Lower lobe of right lung (tissue), 2 donors: ENCODE results near the gene PDLIM4. TPM values are rescaled to one million over a fixed set of nuclear protein-coding genes. Genes with fewer than 3 reads are reported as not detected.

Experiments
- ATAC-seq, 2 donors: fragments of 200-7000 bp; cut with Tn5 transposase; one replicate each; pipeline ENCODE4 v1.9.1; 2020 to 2022; ENCODE audit warnings: mild to moderate bottlenecking in 2 of 2, moderate library complexity in 2 of 2
- DNase-seq: peaks from one replicate; pipeline ENCODE4 v3.0.0-alpha.2; 2020
- H3K27ac ChIP-seq: fragments of 200-600 bp; one replicate; pipeline ENCODE4 v1.8.0; 2022
- H3K27me3 ChIP-seq: fragments of 200-600 bp; one replicate; pipeline ENCODE4 v1.8.0; 2022; ENCODE audit warnings: low read depth
- H3K36me3 ChIP-seq: fragments of 200-600 bp; one replicate; pipeline ENCODE4 v1.8.0; 2022; ENCODE audit warnings: mild to moderate bottlenecking
- H3K4me1 ChIP-seq: fragments of 200-600 bp; one replicate; pipeline ENCODE4 v1.8.0; 2022
- H3K4me3 ChIP-seq: fragments of 200-600 bp; one replicate; pipeline ENCODE4 v1.8.0; 2022; ENCODE audit warnings: mild to moderate bottlenecking
- H3K9me3 ChIP-seq: fragments of 200-600 bp; one replicate; pipeline ENCODE4 v1.8.0; 2022
- intact Hi-C: fragments of 100-400 bp; cut with DNase I; formaldehyde crosslinking; loops from one replicate; pipeline ENCODE4 v1.11.0; 2022
- total RNA-seq: library from RNA; stranded (reverse); fragmentation: NEBNext Ultra II Directional; extraction: Animal tissue kit (Norgen Biotek cat#: 25700); gene quantifications from one replicate; pipeline ENCODE4 v1.2.1, GENCODE V29; 2021
- TF ChIP-seq, protein P1 (sequence below): fragments of 200-600 bp; IDR thresholded peaks from one replicate; pipeline ENCODE4 v1.8.0; 2022; ENCODE audit warnings: antibody characterized with exemption, mild to moderate bottlenecking
- donor health status: DM: no; HTN: yes; CAD: no; lungs with severe emphysema.

The PDLIM4 gene
- total RNA-seq, 1 donor from 2014 or later = 6.7 TPM

DNA sequence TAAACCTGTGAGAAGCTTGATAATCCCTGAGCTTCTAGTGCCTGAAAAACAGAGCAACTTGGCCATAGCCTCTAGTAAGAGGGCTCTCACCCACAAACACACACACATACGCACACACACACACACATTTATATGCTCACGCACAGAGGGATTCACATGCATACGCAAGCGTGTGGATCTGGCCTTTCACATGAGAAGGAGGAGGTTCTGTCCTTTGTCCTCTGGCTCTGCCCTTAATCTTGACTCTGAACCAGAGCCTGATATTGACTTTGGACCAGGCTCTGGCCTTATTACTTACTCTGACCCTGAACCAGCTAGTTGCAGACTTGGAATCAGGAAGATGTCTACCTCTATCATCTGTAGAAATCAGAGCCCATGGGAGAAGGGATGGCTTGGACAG is 19.8 kb upstream of the PDLIM4 start:
- Histone ChIP-seq H3K27me3 (no peaks in the 10 kb centered on the region), H3K4me1 (no peaks in the 10 kb centered on the region), H3K27ac (no peak overlapping the region), H3K4me3 (no peak overlapping the region), H3K9me3 (no peaks in the 10 kb centered on the region), H3K36me3 (no peaks in the 10 kb centered on the region)
- DNase-seq = no peak
- TF ChIP-seq, protein P1, sequence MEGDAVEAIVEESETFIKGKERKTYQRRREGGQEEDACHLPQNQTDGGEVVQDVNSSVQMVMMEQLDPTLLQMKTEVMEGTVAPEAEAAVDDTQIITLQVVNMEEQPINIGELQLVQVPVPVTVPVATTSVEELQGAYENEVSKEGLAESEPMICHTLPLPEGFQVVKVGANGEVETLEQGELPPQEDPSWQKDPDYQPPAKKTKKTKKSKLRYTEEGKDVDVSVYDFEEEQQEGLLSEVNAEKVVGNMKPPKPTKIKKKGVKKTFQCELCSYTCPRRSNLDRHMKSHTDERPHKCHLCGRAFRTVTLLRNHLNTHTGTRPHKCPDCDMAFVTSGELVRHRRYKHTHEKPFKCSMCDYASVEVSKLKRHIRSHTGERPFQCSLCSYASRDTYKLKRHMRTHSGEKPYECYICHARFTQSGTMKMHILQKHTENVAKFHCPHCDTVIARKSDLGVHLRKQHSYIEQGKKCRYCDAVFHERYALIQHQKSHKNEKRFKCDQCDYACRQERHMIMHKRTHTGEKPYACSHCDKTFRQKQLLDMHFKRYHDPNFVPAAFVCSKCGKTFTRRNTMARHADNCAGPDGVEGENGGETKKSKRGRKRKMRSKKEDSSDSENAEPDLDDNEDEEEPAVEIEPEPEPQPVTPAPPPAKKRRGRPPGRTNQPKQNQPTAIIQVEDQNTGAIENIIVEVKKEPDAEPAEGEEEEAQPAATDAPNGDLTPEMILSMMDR = no peak
- intact Hi-C loops = no loop called here
- no peak for ATAC-seq

DNA sequence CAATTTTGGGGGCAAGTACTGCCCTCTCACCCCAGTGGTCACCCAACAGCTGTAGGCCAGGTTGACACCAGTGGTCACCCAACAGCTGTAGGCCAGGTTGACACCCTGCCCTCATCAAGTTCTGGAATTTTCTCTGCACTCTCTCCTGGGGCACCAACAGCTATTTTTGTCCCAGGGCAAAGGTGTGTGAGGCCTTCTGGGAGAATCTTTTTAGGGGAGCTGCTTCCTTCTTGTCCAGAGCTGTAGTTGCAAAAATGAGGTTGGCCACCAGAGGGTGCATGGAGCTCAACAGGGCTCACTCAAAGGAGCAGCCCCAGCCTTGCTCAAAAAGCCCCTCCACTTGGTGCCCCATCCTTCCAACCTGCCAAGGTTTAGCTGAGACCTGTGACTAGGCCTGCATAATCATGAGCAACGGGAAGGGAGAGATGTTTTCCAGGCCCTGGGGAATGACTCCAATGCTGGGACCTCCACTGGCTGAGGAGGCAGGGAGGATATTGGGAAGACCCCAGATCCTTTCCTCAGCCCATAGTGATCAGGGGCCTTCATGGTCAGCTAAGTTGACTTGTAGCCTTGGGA is 19.2 kb upstream of the PDLIM4 start:
- Histone ChIP-seq H3K27ac (no peak overlapping the region), H3K4me3 (no peak overlapping the region), H3K27me3 (no peaks in the 10 kb centered on the region), H3K36me3 (no peaks in the 10 kb centered on the region), H3K9me3 (no peaks in the 10 kb centered on the region), H3K4me1 (no peaks in the 10 kb centered on the region)
- TF ChIP-seq, protein P1 = peak; percentile 83
- DNase-seq (peak; percentile 71), ATAC-seq (peak; percentile 78 to 83)
- intact Hi-C loops = no loop called here

DNA sequence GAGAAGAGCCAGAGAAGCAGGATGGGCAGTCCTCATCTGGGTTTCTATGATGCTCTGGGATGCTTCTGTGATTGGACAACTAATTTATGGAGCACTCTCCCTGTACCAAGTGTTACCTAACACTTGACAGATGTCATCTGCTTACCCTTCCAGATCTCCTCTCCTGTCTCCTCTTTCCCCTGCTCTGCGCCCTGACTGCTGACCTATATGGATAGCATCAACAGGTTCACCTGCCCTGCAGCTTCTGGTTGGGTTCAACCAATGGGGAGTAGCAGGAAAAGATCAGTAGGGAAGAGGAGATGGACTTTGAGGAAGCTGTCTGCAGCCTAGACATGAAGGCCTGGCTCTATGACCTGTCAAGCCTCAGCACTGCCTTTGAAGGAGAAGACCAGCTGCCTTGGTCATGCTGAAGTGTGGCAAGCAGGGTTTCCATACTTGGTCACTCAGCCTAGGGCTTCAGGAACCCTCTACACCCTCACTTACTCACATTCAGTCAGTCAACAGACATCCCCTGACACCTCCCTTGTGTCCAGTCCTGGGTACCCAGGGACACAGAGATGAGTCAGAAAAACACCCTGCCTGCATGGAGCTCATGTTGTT is 18.5 kb upstream of the PDLIM4 start:
- H3K27ac ChIP-seq = no peak overlapping the region
- no peaks in the 10 kb centered on the region for H3K4me1 ChIP-seq
- no peaks in the 10 kb centered on the region for H3K36me3 ChIP-seq
- DNase-seq (no peak), ATAC-seq (no peak)
- H3K27me3 ChIP-seq = no peaks in the 10 kb centered on the region
- intact Hi-C loops = no loop called here
- TF ChIP-seq, protein P1 = no peak
- no peak overlapping the region for H3K4me3 ChIP-seq
- H3K9me3 ChIP-seq = no peaks in the 10 kb centered on the region

DNA sequence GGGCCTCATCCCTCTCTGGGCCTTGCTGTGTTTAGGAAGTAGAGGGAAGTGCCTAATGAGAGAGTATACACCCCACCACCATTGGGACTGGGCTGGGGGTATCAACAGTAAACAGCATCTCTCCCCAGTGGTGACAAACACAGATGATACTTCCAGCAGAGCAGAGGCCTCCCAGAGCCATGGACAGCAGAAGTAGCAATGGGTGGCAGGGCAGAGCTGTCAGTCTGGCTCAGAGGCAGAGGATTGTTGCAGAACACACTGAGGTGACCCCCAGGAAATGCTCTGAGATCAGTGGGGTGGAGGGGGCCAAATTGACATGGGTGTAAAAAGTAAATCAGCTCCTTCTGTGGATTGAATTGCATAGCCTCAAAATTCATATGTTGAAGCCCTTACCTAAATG is 17.7 kb upstream of the PDLIM4 start:
- ATAC-seq (no peak), DNase-seq (no peak)
- TF ChIP-seq, protein P1 = no peak
- no peaks in the 10 kb centered on the region for H3K27me3 ChIP-seq
- no peaks in the 10 kb centered on the region for H3K36me3 ChIP-seq
- H3K4me1 ChIP-seq = no peaks in the 10 kb centered on the region
- no peaks in the 10 kb centered on the region for H3K9me3 ChIP-seq
- no peak overlapping the region for H3K27ac ChIP-seq
- intact Hi-C loops = no loop called here
- no peak overlapping the region for H3K4me3 ChIP-seq

DNA sequence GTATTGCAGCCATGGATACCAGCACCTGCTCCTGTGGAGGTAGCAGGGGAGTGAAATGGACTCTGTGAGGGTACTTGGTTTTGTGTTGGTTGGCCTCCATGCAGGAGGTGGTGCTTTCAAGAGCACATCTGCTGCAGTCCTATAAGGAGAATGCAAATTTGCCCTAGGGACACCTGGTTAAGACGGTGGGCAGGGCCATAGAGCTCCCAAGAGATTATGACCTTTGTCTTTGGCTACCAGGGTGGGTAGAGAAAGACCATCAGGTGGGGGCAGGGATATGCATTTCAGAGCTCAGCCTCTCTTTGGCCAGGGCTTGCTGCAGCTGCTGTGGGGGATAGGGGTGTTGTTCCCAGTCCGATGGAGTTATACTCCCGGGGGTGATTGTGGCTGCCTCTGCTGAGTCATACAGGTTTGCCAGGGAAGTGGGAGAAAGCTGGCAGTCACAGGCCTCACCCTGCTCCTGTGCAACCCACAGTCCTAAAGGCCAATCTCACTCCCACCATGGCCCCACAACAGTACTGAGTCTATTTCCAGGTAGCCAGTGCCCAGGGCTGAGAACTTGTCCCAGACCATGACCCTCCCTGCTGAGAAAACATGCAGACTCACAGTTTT is 14.0 kb upstream of the PDLIM4 start:
- DNase-seq (no peak), ATAC-seq (no peak)
- no peaks in the 10 kb centered on the region for H3K36me3 ChIP-seq
- H3K9me3 ChIP-seq = no peaks in the 10 kb centered on the region
- H3K4me1 ChIP-seq = no peaks in the 10 kb centered on the region
- intact Hi-C loops = no loop called here
- TF ChIP-seq, protein P1 = no peak
- no peaks in the 10 kb centered on the region for H3K27me3 ChIP-seq
- H3K4me3 ChIP-seq = no peak overlapping the region
- no peak overlapping the region for H3K27ac ChIP-seq
